ENCODE data around the gene BMPR1B. TPM values are rescaled to one million over a fixed set of nuclear protein-coding genes. Genes with fewer than 3 reads are reported as not detected.

Gene BMPR1B
- total RNA-seq, 1 experiment from 2014 or later, result not detected

DNA sequence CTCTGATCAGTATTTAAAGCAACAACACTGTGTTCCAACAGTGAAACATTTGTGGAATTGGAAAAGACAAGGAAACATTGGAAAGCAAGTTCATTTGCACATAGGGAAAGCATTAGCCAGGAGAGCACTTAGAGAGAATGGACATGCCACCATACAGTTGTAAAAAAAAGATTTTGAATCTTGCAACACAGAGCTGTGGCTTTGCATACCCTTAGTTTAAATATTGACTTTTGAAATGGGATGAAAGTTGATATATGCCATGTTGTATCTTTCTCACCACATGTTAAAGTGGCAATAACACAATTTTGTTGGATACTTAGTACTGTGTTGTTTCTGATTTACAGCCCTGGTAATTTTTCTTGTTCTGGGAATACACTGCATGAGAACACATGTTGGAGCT, 208.1 kb downstream of the BMPR1B start (continued):
- TF ChIP-seq, protein P1, sequence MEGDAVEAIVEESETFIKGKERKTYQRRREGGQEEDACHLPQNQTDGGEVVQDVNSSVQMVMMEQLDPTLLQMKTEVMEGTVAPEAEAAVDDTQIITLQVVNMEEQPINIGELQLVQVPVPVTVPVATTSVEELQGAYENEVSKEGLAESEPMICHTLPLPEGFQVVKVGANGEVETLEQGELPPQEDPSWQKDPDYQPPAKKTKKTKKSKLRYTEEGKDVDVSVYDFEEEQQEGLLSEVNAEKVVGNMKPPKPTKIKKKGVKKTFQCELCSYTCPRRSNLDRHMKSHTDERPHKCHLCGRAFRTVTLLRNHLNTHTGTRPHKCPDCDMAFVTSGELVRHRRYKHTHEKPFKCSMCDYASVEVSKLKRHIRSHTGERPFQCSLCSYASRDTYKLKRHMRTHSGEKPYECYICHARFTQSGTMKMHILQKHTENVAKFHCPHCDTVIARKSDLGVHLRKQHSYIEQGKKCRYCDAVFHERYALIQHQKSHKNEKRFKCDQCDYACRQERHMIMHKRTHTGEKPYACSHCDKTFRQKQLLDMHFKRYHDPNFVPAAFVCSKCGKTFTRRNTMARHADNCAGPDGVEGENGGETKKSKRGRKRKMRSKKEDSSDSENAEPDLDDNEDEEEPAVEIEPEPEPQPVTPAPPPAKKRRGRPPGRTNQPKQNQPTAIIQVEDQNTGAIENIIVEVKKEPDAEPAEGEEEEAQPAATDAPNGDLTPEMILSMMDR (IDR thresholded peaks at IDR 0.05 in 2 of 3, conservative IDR thresholded peaks at IDR 0.05 in 1 of 3; ENCODE audit: borderline replicate concordance in 1 of 3, insufficient read depth in 1 of 3, low read depth in 2 of 3, low read length in 2 of 3), result no peak

DNA sequence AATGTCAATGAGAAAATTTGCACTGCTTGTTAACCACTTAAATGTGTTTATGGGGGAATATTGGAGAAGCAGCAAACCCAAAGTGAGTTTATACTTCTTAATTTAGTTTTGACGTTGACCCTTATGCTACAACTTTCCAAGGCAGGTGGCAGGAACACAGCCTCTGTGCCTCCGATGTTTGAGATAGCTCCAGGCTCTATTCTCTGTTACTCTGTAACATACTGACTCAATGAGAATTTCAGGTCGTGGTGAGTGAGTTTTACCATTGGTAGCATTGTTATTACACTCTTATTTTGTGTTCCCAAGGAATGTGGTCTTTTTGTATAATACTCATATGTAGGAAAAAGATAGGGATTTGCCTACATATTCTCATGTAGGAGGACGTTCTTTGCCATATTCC, 210.7 kb downstream of the BMPR1B start:
- Histone ChIP-seq H3K9me3 (ENCODE audit: control insufficient read depth in 1 of 2, insufficient read depth in 1 of 2, low read depth in 1 of 2, low read length in 2 of 2) (no peaks in the 10 kb centered on the region), H3K27me3 (ENCODE audit: insufficient read depth, low read length) (no peaks in the 10 kb centered on the region), H3K79me2 (ENCODE audit: insufficient read depth, low read length) (no peaks in the 10 kb centered on the region), H4K20me1 (ENCODE audit: insufficient read depth) (no peaks in the 10 kb centered on the region), H3K9me2 (ENCODE audit: insufficient read depth) (no peaks in the 10 kb centered on the region), H3K4me3 (replicated peaks in 1 of 2; ENCODE audit: low read depth in 1 of 2, low read length in 2 of 2) (no peak overlapping the region), H3K9ac (ENCODE audit: low read length) (no peak overlapping the region), H3K4me1 (ENCODE audit: control insufficient read depth in 1 of 2, insufficient read depth in 2 of 2, low read length in 2 of 2) (no peaks in the 10 kb centered on the region), H3K27ac (ENCODE audit: low read depth, low read length) (no peak overlapping the region), H3K4me2 (ENCODE audit: low read length) (no peak overlapping the region), H2AFZ (ENCODE audit: low read depth, low read length, poor library complexity, severe bottlenecking) (no peak overlapping the region), H3K36me3 (ENCODE audit: control insufficient read depth in 1 of 2, insufficient read depth in 2 of 2, low read length in 2 of 2) (no peaks in the 10 kb centered on the region)
- ChIA-PET RAD21 (ENCODE audit: low non-redundant PET in 1 of 2, low total read pairs in 2 of 2, uncharacterized antibody in 2 of 2, unreplicated experiment in 2 of 2) (no interaction called here), CTCF (no interaction called here), POLR2A (no interaction called here)
- no TSS peak for BruUV-seq (replicated peaks)
- intact Hi-C loops (cut with micrococcal nuclease), result no loop called here
- no peak for ATAC-seq
- DNase-seq (ENCODE audit: low read depth, low spot score), result no peak
- no peak for TF ChIP-seq EZH2phosphoT487 (IDR thresholded peaks at IDR 0.05; ENCODE audit: borderline replicate concordance)
- no peak for TF ChIP-seq POLR2AphosphoS5 (IDR thresholded peaks at IDR 0.05; ENCODE audit: low read depth, low read length)
- TF ChIP-seq ZNF274 (IDR thresholded peaks at IDR 0.05; ENCODE audit: low read depth, low read length), result no peak
- TF ChIP-seq EZH2 (IDR thresholded peaks at IDR 0.05), result no peak
- TF ChIP-seq JUND (IDR thresholded peaks at IDR 0.05), result no peak
- TF ChIP-seq, protein P2, sequence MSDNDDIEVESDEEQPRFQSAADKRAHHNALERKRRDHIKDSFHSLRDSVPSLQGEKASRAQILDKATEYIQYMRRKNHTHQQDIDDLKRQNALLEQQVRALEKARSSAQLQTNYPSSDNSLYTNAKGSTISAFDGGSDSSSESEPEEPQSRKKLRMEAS (IDR thresholded peaks at IDR 0.05), result no peak
- TF ChIP-seq, protein P1 (IDR thresholded peaks at IDR 0.05 in 2 of 3, conservative IDR thresholded peaks at IDR 0.05 in 1 of 3; ENCODE audit: borderline replicate concordance in 1 of 3, insufficient read depth in 1 of 3, low read depth in 2 of 3, low read length in 2 of 3), result no peak
- TF ChIP-seq, protein P3, sequence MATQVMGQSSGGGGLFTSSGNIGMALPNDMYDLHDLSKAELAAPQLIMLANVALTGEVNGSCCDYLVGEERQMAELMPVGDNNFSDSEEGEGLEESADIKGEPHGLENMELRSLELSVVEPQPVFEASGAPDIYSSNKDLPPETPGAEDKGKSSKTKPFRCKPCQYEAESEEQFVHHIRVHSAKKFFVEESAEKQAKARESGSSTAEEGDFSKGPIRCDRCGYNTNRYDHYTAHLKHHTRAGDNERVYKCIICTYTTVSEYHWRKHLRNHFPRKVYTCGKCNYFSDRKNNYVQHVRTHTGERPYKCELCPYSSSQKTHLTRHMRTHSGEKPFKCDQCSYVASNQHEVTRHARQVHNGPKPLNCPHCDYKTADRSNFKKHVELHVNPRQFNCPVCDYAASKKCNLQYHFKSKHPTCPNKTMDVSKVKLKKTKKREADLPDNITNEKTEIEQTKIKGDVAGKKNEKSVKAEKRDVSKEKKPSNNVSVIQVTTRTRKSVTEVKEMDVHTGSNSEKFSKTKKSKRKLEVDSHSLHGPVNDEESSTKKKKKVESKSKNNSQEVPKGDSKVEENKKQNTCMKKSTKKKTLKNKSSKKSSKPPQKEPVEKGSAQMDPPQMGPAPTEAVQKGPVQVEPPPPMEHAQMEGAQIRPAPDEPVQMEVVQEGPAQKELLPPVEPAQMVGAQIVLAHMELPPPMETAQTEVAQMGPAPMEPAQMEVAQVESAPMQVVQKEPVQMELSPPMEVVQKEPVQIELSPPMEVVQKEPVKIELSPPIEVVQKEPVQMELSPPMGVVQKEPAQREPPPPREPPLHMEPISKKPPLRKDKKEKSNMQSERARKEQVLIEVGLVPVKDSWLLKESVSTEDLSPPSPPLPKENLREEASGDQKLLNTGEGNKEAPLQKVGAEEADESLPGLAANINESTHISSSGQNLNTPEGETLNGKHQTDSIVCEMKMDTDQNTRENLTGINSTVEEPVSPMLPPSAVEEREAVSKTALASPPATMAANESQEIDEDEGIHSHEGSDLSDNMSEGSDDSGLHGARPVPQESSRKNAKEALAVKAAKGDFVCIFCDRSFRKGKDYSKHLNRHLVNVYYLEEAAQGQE (IDR thresholded peaks at IDR 0.05; ENCODE audit: low read depth), result no peak
- TF ChIP-seq SP1 (IDR thresholded peaks at IDR 0.05; ENCODE audit: low read depth), result no peak
- no peak for TF ChIP-seq ZFX (IDR thresholded peaks at IDR 0.05)
- no peak for TF ChIP-seq CBX3 (IDR thresholded peaks at IDR 0.05; ENCODE audit: low read depth)
- no peak for TF ChIP-seq EGR1 (IDR thresholded peaks at IDR 0.05; ENCODE audit: low read depth)
- no peak for TF ChIP-seq YY1 (IDR thresholded peaks at IDR 0.05; ENCODE audit: extremely low read depth, insufficient replicate concordance, low read depth, low read length)
- TF ChIP-seq TCF7L2 (IDR thresholded peaks at IDR 0.05; ENCODE audit: borderline replicate concordance, extremely low read depth, insufficient read depth, insufficient read length), result no peak
- TF ChIP-seq RAD21 (IDR thresholded peaks at IDR 0.05; ENCODE audit: low read depth), result no peak

Data from HCT116 (cell line).